Measurements from ENCODE around the gene DHX40. TPM values are rescaled to one million over a fixed set of nuclear protein-coding genes. Genes with fewer than 3 reads are reported as not detected.

Gene DHX40
- total RNA-seq, 1 experiment from 2014 or later, result 23.3 TPM

GRCh38 chr17:59607061-59607460 is 41.7 kb downstream of the DHX40 start:
- intact Hi-C loops (cut with micrococcal nuclease), result no loop called here
- no peaks in the 10 kb centered on the region for H3K27me3 Mint-ChIP-seq (ENCODE audit: insufficient read depth, unreplicated experiment)
- POLR2A ChIA-PET, result interaction anchor here (3.9 kb wide), 1 partner anchor 12 kb away, joined by 28 read pairs; the partner anchor contains the start of gene CLTC
- H3K36me3 Mint-ChIP-seq (ENCODE audit: insufficient read depth, unreplicated experiment), result peaks cover 57% of the 10 kb centered on the region
- no peak overlapping the region for H3K4me3 Mint-ChIP-seq (ENCODE audit: unreplicated experiment)
- H3K27ac Mint-ChIP-seq (ENCODE audit: low read depth, unreplicated experiment), result no peak overlapping the region
- CTCF ChIA-PET, result interaction anchor here (0.9 kb wide), 1 partner anchor 12 kb away, joined by 3 read pairs; no protein-coding TSS in a partner anchor
- H3K9me3 Mint-ChIP-seq (ENCODE audit: unreplicated experiment), result no peaks in the 10 kb centered on the region
- TF ChIP-seq CTCF (IDR thresholded peaks at IDR 0.05; ENCODE audit: unreplicated experiment), result no peak
- DNase-seq (ENCODE audit: unreplicated experiment), result no peak
- H3K4me1 Mint-ChIP-seq (ENCODE audit: insufficient read depth, unreplicated experiment), result no peaks in the 10 kb centered on the region
- BruUV-seq (replicated peaks), result no TSS peak

GRCh38 chr17:59607817-59608403 is 42.5 kb downstream of the DHX40 start:
- H3K27me3 Mint-ChIP-seq (ENCODE audit: insufficient read depth, unreplicated experiment), result no peaks in the 10 kb centered on the region
- H3K4me1 Mint-ChIP-seq (ENCODE audit: insufficient read depth, unreplicated experiment), result no peaks in the 10 kb centered on the region
- H3K36me3 Mint-ChIP-seq (ENCODE audit: insufficient read depth, unreplicated experiment), result peaks cover 49% of the 10 kb centered on the region
- TF ChIP-seq CTCF (IDR thresholded peaks at IDR 0.05; ENCODE audit: unreplicated experiment), result peak; percentile 19
- ChIA-PET CTCF (interaction anchor here (0.9 kb wide), 1 partner anchor 11 kb away, joined by 3 read pairs; no protein-coding TSS in a partner anchor), POLR2A (interaction anchor here (3.9 kb wide), 1 partner anchor 11 kb away, joined by 28 read pairs; the partner anchor contains the start of gene CLTC)
- no peak overlapping the region for H3K27ac Mint-ChIP-seq (ENCODE audit: low read depth, unreplicated experiment)
- peak; percentile 16 for DNase-seq (ENCODE audit: unreplicated experiment)
- no TSS peak for BruUV-seq (replicated peaks)
- intact Hi-C loops (cut with micrococcal nuclease), result no loop called here
- no peaks in the 10 kb centered on the region for H3K9me3 Mint-ChIP-seq (ENCODE audit: unreplicated experiment)
- H3K4me3 Mint-ChIP-seq (ENCODE audit: unreplicated experiment), result no peak overlapping the region

GRCh38 chr17:59611503-59611902 is 46.1 kb downstream of the DHX40 start:
- H3K27ac Mint-ChIP-seq (ENCODE audit: low read depth, unreplicated experiment), result no peak overlapping the region
- no peaks in the 10 kb centered on the region for H3K4me1 Mint-ChIP-seq (ENCODE audit: insufficient read depth, unreplicated experiment)
- TF ChIP-seq CTCF (IDR thresholded peaks at IDR 0.05; ENCODE audit: unreplicated experiment), result no peak
- no TSS peak for BruUV-seq (replicated peaks)
- POLR2A ChIA-PET, result interaction anchor here (0.6 to 1.5 kb wide), 2 partner anchors 8 to 45 kb away, joined by 3 to 8 read pairs; partner anchors contain the start of gene CLTC
- no peak overlapping the region for H3K4me3 Mint-ChIP-seq (ENCODE audit: unreplicated experiment)
- intact Hi-C loops (cut with micrococcal nuclease), result no loop called here
- no peaks in the 10 kb centered on the region for H3K27me3 Mint-ChIP-seq (ENCODE audit: insufficient read depth, unreplicated experiment)
- H3K9me3 Mint-ChIP-seq (ENCODE audit: unreplicated experiment), result no peaks in the 10 kb centered on the region
- H3K36me3 Mint-ChIP-seq (ENCODE audit: insufficient read depth, unreplicated experiment), result peaks cover 37% of the 10 kb centered on the region
- no peak for DNase-seq (ENCODE audit: unreplicated experiment)
- CTCF ChIA-PET, result interaction anchor here (1.0 kb wide), 1 partner anchor 10 kb away, joined by 3 read pairs; no protein-coding TSS in a partner anchor

GRCh38 chr17:59616253-59616920 is 51.0 kb downstream of the DHX40 start:
- TF ChIP-seq CTCF (IDR thresholded peaks at IDR 0.05; ENCODE audit: unreplicated experiment), result no peak
- DNase-seq (ENCODE audit: unreplicated experiment), result no peak
- no TSS peak for BruUV-seq (replicated peaks)
- ChIA-PET CTCF (no interaction called here), POLR2A (interaction anchor here (5.2 to 7.4 kb wide), 2 partner anchors 19 to 50 kb away, joined by 36 to 91 read pairs; partner anchors contain the start of gene DHX40)
- H3K27me3 Mint-ChIP-seq (ENCODE audit: insufficient read depth, unreplicated experiment), result no peaks in the 10 kb centered on the region
- intact Hi-C loops (cut with micrococcal nuclease), result no loop called here
- H3K4me1 Mint-ChIP-seq (ENCODE audit: insufficient read depth, unreplicated experiment), result peaks cover 6% of the 10 kb centered on the region
- H3K9me3 Mint-ChIP-seq (ENCODE audit: unreplicated experiment), result no peaks in the 10 kb centered on the region
- H3K27ac Mint-ChIP-seq (ENCODE audit: low read depth, unreplicated experiment), result no peak overlapping the region
- peaks cover 7% of the 10 kb centered on the region for H3K36me3 Mint-ChIP-seq (ENCODE audit: insufficient read depth, unreplicated experiment)
- no peak overlapping the region for H3K4me3 Mint-ChIP-seq (ENCODE audit: unreplicated experiment)

Measured in MCF 10A (cell line).